Right atrium auricular region (tissue), 2 donors: ENCODE results near the gene AIDA. TPM values are rescaled to one million over a fixed set of nuclear protein-coding genes. Genes with fewer than 3 reads are reported as not detected.

ENCODE experiments used
- DNase-seq: peaks from one replicate; pipeline ENCODE4 v3.0.0-alpha.2; 2019; ENCODE audit warnings: low spot score
- H3K27ac ChIP-seq, 2 donors: fragments of 200-600 bp; sonication (generic); 1 replicate in 1 of 2; 2 replicates in 1 of 2; pipeline ENCODE4 v1.5.1; 2016 to 2019
- H3K27me3 ChIP-seq, 2 donors: fragments of 200-600 bp; sonication (generic); one replicate each; pipeline versions ENCODE4 v1.5.1 to v1.6.0; 2017 to 2019
- H3K36me3 ChIP-seq: fragments of 200-600 bp; sonication (generic); one replicate; pipeline ENCODE4 v1.5.1; 2016
- H3K4me1 ChIP-seq, 2 donors: fragments of 200-600 bp; sonication (generic); one replicate each; pipeline versions ENCODE4 v1.5.1 to v1.6.0; 2017 to 2019
- H3K4me3 ChIP-seq, 2 donors: fragments of 200-600 bp; sonication (generic); 1 replicate in 1 of 2; 2 replicates in 1 of 2; pipeline ENCODE4 v1.5.1; 2017 to 2019; ENCODE audit warnings: mild to moderate bottlenecking in 1 of 2, moderate library complexity in 1 of 2
- H3K9me3 ChIP-seq, 2 donors: fragments of 200-600 bp; sonication (generic); one replicate each; pipeline ENCODE4 v1.5.1; 2019
- total RNA-seq, 2 donors: library from RNA; depleted of rRNA; stranded (reverse); fragments of >200 nt; gene quantifications; one replicate each; pipeline ENCODE4 v1.1.0, GENCODE V29; 2016
- TF ChIP-seq, protein P1 (sequence below), 2 donors: fragments of 200-600 bp; sonication (generic); IDR thresholded peaks; one replicate each; pipeline ENCODE4 v1.5.1; 2019; ENCODE audit warnings: antibody characterized with exemption in 2 of 2

Gene AIDA
- total RNA-seq, 2 donors from 2014 or later: 40.0 to 42.4 TPM

DNA sequence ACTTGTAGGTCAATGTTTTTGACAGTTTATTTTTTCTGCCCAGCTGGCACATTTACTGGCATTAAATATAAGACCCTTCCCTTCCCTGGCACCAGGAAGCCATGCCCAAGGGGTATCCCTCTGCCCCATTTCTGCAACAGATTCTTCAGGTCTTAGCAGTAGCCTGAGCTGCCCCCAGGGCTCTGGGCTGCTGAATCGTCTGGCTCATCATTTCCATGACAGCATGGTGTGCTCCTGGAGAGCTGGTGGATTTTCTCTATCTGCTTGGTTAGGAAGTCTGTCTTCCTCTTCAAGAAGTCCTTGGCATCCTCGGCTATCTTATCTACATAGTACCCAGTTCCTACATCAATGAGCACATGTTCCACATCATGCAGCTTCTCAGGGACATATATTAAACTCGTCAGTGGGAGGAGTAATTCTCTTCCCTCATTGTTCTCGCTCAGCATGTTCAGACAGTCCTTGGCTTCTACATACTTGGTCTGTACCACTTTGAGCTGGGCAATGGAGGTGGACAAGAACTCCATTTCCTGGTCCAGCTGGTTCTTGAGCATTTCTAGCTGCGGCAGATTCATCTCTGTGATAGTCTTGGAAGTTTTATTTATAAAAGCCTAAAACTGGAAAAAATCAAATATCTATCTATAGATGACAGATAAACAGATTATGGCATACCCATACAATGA lies 70.9 kb downstream of the AIDA start:
- no peak overlapping the region for H3K27ac ChIP-seq
- no peaks in the 10 kb centered on the region for H3K9me3 ChIP-seq
- no peak for DNase-seq
- H3K36me3 ChIP-seq: no peaks in the 10 kb centered on the region
- TF ChIP-seq, protein P1, sequence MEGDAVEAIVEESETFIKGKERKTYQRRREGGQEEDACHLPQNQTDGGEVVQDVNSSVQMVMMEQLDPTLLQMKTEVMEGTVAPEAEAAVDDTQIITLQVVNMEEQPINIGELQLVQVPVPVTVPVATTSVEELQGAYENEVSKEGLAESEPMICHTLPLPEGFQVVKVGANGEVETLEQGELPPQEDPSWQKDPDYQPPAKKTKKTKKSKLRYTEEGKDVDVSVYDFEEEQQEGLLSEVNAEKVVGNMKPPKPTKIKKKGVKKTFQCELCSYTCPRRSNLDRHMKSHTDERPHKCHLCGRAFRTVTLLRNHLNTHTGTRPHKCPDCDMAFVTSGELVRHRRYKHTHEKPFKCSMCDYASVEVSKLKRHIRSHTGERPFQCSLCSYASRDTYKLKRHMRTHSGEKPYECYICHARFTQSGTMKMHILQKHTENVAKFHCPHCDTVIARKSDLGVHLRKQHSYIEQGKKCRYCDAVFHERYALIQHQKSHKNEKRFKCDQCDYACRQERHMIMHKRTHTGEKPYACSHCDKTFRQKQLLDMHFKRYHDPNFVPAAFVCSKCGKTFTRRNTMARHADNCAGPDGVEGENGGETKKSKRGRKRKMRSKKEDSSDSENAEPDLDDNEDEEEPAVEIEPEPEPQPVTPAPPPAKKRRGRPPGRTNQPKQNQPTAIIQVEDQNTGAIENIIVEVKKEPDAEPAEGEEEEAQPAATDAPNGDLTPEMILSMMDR (IDR thresholded peaks at IDR 0.05): no peak
- H3K27me3 ChIP-seq: no peaks in the 10 kb centered on the region
- no peak overlapping the region for H3K4me3 ChIP-seq
- peaks cover 0 to 18% of the 10 kb centered on the region in 2 donors for H3K4me1 ChIP-seq

DNA sequence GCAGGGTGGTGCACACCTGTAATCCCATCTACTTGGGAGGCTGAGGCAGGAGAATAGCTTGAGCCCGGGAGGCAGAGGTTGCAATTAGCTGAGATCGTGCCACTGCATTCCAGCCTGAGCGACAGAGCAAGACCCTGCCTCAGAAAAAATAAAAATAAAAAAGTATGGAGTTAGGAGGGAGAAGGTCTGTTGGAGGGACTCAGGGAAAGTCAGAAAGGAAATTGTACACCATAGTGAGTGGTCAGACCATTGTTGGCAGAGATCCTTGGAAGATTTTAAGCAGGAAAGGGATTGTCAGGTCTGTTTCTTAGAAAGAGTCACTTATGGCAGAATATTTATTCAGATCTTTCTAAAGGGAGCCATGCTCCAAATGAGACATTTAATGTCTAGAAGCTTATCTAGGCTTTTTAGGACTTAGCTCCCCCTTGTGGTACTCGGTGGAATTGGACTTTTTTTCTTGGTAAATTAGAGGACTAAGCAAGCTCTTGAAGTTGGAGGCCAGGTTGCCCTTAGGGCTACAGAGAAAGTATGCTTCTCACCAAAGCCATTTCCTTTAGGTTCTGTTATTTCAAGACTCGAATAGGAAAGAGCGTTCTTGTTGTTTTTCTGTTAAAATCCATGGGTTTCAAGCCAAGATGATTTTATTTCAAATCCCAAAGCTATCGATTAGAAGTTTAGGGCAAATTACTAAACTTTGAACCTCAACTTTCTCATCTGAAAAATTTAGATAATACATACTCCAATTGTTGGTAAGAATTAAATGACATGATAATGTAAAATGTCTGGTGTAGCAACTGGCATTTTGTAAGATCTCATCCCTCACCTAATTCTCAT lies 77.9 kb downstream of the AIDA start:
- no peak for DNase-seq
- H3K27ac ChIP-seq: no peak overlapping the region
- no peaks in the 10 kb centered on the region for H3K9me3 ChIP-seq
- TF ChIP-seq, protein P1 (IDR thresholded peaks at IDR 0.05): peak; percentile 78 to 91
- no peak overlapping the region for H3K4me3 ChIP-seq
- peaks cover 34% of the 10 kb centered on the region for H3K36me3 ChIP-seq
- H3K4me1 ChIP-seq: no peaks in the 10 kb centered on the region
- H3K27me3 ChIP-seq: no peaks in the 10 kb centered on the region

- Histone ChIP-seq H3K27ac (no peak overlapping the region), H3K36me3 (peaks cover 46% of the 10 kb centered on the region), H3K9me3 (no peaks in the 10 kb centered on the region), H3K27me3 (no peaks in the 10 kb centered on the region), H3K4me1 (no peaks in the 10 kb centered on the region), H3K4me3 (no peak overlapping the region)
- DNase-seq: no peak
- TF ChIP-seq, protein P1 (IDR thresholded peaks at IDR 0.05): no peak
Observed at GRCh38 chr1:222632749-222633148, 79.5 kb downstream of the AIDA start.

- Histone ChIP-seq H3K4me1 (no peaks in the 10 kb centered on the region), H3K36me3 (peaks cover 55% of the 10 kb centered on the region), H3K4me3 (no peak overlapping the region), H3K27ac (no peak overlapping the region), H3K27me3 (no peaks in the 10 kb centered on the region), H3K9me3 (no peaks in the 10 kb centered on the region)
- DNase-seq: no peak
- TF ChIP-seq, protein P1 (IDR thresholded peaks at IDR 0.05): no peak
Observed at GRCh38 chr1:222631611-222632208, 80.6 kb downstream of the AIDA start.

GRCh38 chr1:222629921-222630535 lies 82.3 kb downstream of the AIDA start:
- Histone ChIP-seq H3K9me3 (no peaks in the 10 kb centered on the region), H3K36me3 (peaks cover 53% of the 10 kb centered on the region), H3K4me3 (no peak overlapping the region), H3K27me3 (no peaks in the 10 kb centered on the region), H3K4me1 (no peaks in the 10 kb centered on the region), H3K27ac (peak overlapping the region in 1 of 2 donors; percentile 30)
- TF ChIP-seq, protein P1 (IDR thresholded peaks at IDR 0.05): no peak
- DNase-seq: no peak
